ENCODE measurements around the gene ZBTB40. TPM values are rescaled to one million over a fixed set of nuclear protein-coding genes. Genes with fewer than 3 reads are reported as not detected.

The ZBTB40 gene
- total RNA-seq, 1 experiment from 2014 or later = 21.4 TPM

DNA sequence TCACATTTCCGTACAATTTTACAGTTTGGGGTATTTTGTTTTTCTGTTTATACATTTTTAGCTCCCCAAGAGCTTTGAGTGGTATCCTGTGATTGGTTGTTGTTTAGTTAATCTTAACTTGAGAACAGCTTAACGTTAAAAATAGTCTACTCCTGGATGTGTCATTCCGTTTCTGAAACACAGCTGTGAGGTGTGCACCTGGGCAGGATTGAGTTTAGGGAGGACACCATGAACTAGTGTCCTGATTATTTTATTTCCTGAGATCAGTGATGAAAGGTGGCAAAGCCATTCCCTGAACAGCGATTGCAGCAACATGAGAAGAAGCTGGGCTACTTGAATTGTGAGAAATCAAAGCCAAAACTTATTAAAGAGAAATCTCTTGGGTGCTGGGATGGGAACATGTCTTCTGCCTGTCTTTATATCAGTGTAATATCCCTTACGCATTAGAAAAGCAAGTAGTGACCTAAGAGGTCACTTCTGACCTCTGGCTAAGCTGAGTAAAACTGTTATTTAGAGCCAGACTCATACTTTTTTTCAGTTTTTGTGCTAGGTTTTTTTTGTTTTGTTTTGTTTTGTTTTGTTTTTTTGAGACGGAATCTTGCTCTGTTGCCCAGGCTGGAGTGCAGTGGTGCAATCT is 43.4 kb downstream of the ZBTB40 start:
- no peak for DNase-seq
- Histone ChIP-seq H3K36me3 (ENCODE audit: low read depth) (no peaks in the 10 kb centered on the region), H4K20me1 (ENCODE audit: insufficient read depth) (no peaks in the 10 kb centered on the region), H3F3A (ENCODE audit: insufficient read depth, low read depth) (no peaks in the 10 kb centered on the region), H3K9me2 (ENCODE audit: insufficient read depth) (no peaks in the 10 kb centered on the region), H3K4me2 (no peak overlapping the region), H3K79me2 (ENCODE audit: low read depth) (no peaks in the 10 kb centered on the region), H3K4me1 (replicated peaks; ENCODE audit: insufficient read depth) (no peaks in the 10 kb centered on the region), H2AFZ (no peak overlapping the region), H3K9me3 (ENCODE audit: insufficient read depth, low read depth) (no peaks in the 10 kb centered on the region), H3K4me3 (no peak overlapping the region), H3K27me3 (ENCODE audit: insufficient read depth, low read depth) (no peaks in the 10 kb centered on the region), H3K27ac (no peak overlapping the region)
- POLR2A ChIA-PET (ENCODE audit: unreplicated experiment) = no interaction called here
- CTCF ChIA-PET = no interaction called here
- no TSS peak for BruUV-seq (replicated peaks)
- TF ChIP-seq, protein P1, sequence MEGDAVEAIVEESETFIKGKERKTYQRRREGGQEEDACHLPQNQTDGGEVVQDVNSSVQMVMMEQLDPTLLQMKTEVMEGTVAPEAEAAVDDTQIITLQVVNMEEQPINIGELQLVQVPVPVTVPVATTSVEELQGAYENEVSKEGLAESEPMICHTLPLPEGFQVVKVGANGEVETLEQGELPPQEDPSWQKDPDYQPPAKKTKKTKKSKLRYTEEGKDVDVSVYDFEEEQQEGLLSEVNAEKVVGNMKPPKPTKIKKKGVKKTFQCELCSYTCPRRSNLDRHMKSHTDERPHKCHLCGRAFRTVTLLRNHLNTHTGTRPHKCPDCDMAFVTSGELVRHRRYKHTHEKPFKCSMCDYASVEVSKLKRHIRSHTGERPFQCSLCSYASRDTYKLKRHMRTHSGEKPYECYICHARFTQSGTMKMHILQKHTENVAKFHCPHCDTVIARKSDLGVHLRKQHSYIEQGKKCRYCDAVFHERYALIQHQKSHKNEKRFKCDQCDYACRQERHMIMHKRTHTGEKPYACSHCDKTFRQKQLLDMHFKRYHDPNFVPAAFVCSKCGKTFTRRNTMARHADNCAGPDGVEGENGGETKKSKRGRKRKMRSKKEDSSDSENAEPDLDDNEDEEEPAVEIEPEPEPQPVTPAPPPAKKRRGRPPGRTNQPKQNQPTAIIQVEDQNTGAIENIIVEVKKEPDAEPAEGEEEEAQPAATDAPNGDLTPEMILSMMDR (conservative IDR thresholded peaks at IDR 0.05) = no peak
- TF ChIP-seq EZH2 (IDR thresholded peaks at IDR 0.05; ENCODE audit: low read depth) = no peak
- intact Hi-C loops (cut with micrococcal nuclease; ENCODE audit: unreplicated experiment) = no loop called here

DNA sequence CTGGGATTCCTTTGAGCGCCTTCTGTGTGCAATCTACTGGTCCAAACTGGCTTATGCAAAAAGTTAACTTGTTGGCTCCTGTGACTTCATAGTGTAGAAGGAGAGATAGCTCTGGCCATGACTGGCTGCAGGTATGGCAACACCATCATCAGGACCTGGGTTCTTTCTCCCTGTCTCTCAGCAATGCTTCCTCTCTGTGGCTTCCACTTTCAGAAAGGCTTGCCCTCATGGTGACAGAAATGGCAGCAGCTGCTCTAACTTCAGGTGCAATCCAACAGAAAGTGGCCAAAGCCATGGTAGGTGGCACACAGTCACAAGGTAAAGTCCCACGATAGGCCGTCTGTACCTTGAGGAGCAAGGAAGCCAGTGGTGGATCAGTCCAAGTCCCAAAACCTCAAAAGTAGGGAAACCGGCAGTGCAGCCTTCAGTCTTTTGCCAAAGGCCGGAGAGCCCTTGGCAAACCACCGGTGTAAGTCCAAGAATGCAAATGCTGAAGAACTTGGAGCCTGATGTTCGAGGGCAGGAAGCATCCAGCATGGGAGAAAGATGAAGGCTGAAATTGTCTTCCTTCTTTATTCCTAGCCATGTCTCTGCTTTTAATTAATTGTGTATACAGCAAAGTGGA is 45.0 kb downstream of the ZBTB40 start:
- H2AFZ ChIP-seq = no peak overlapping the region
- H3K4me1 ChIP-seq (replicated peaks; ENCODE audit: insufficient read depth) = no peaks in the 10 kb centered on the region
- H3K27me3 ChIP-seq (ENCODE audit: insufficient read depth, low read depth) = no peaks in the 10 kb centered on the region
- no peak overlapping the region for H3K27ac ChIP-seq
- H3K4me3 ChIP-seq = no peak overlapping the region
- no peak for DNase-seq
- H3K9me2 ChIP-seq (ENCODE audit: insufficient read depth) = no peaks in the 10 kb centered on the region
- no TSS peak for BruUV-seq (replicated peaks)
- no peak overlapping the region for H3K4me2 ChIP-seq
- H3F3A ChIP-seq (ENCODE audit: insufficient read depth, low read depth) = no peaks in the 10 kb centered on the region
- H4K20me1 ChIP-seq (ENCODE audit: insufficient read depth) = no peaks in the 10 kb centered on the region
- ChIA-PET CTCF (no interaction called here), POLR2A (ENCODE audit: unreplicated experiment) (interaction anchor here (0.6 kb wide), 1 partner anchor 16 kb away, joined by 3 read pairs; no protein-coding TSS in a partner anchor)
- intact Hi-C loops (cut with micrococcal nuclease; ENCODE audit: unreplicated experiment) = no loop called here
- no peaks in the 10 kb centered on the region for H3K9me3 ChIP-seq (ENCODE audit: insufficient read depth, low read depth)
- H3K79me2 ChIP-seq (ENCODE audit: low read depth) = no peaks in the 10 kb centered on the region
- H3K36me3 ChIP-seq (ENCODE audit: low read depth) = no peaks in the 10 kb centered on the region
- TF ChIP-seq, protein P1 (conservative IDR thresholded peaks at IDR 0.05) = no peak
- no peak for TF ChIP-seq EZH2 (IDR thresholded peaks at IDR 0.05; ENCODE audit: low read depth)

DNA sequence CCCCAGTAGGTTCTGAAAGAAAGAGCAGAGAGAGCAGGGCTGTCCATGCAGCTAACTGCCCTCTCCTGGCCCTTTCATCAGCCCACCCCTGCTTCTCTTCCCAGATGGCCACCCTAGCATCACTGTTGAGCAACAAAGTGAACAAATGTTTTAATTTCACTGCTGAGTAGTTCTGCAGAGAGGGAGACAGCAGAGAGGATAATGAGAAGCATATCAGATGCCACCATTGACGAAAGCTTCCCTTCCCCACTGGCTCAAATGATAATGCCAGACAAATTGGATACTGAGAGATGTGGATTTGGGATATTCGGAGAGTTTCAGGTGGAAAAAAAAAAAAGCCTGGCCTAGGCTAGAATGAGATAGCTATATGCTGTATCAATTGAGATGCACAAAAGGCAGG is 46.8 kb downstream of the ZBTB40 start:
- Histone ChIP-seq H4K20me1 (ENCODE audit: insufficient read depth) (no peaks in the 10 kb centered on the region), H3K9me3 (ENCODE audit: insufficient read depth, low read depth) (no peaks in the 10 kb centered on the region), H3K9me2 (ENCODE audit: insufficient read depth) (no peaks in the 10 kb centered on the region), H3K79me2 (ENCODE audit: low read depth) (no peaks in the 10 kb centered on the region), H3K27ac (no peak overlapping the region), H3F3A (ENCODE audit: insufficient read depth, low read depth) (no peaks in the 10 kb centered on the region), H3K4me1 (replicated peaks; ENCODE audit: insufficient read depth) (no peaks in the 10 kb centered on the region), H2AFZ (no peak overlapping the region), H3K4me2 (no peak overlapping the region), H3K36me3 (ENCODE audit: low read depth) (no peaks in the 10 kb centered on the region), H3K4me3 (no peak overlapping the region), H3K27me3 (ENCODE audit: insufficient read depth, low read depth) (no peaks in the 10 kb centered on the region)
- intact Hi-C loops (cut with micrococcal nuclease; ENCODE audit: unreplicated experiment) = no loop called here
- ChIA-PET CTCF (no interaction called here), POLR2A (ENCODE audit: unreplicated experiment) (no interaction called here)
- TF ChIP-seq EZH2 (IDR thresholded peaks at IDR 0.05; ENCODE audit: low read depth) = no peak
- TF ChIP-seq, protein P1 (conservative IDR thresholded peaks at IDR 0.05) = no peak
- no TSS peak for BruUV-seq (replicated peaks)
- no peak for DNase-seq
